ENCODE measurements around the gene PDHX.

Gene PDHX

DNA sequence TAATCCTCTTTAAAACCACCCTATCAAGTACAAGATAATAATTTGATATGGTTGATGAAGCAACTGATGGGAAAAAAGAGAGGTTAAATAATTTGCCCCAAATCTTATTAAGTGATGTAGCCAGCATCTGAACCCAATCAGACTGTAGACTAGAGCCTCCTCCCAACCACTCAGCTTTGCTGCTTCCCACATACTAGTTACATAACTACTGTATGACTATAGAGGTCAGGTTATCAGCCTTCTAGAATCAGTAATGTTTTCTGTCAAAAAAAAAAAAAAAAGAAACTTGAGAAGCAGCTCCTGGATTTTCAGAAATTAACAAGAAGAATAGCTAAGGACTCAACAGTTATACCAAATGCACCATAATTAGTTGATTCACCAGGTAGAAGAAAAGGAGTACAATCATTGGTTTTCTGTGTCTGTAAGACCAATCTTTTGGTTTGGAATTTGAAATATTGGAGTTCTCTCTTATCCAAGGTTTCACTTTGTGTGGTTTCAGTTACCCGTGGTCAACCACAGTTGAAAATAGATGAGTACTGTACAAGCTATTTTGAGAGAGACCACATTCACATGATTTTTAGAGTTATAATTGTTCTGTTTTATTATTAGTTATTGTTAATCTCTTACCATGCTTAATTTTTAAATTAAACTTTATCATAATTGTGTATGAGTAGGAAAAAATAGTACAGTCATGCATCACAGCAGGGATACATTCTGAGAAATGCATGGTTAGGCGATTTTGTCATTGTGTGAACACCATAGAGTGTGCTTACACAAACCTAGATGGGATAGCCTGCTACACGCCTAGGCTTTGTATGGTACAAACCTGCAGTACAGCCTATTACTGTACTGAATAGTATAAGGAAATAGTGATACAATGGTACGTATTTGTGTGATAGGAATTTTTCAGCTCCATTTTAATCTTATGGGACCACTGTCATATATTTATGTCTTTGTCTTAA, 72.2 kb downstream of the PDHX start:
- DNase-seq (ENCODE audit: low read depth, low spot score): no peak

GRCh38 chr11:34990916-34991315, 74.5 kb downstream of the PDHX start:
- DNase-seq (ENCODE audit: low read depth, low spot score): no peak

GRCh38 chr11:34994854-34995253, 78.4 kb downstream of the PDHX start:
- DNase-seq (ENCODE audit: low read depth, low spot score): no peak

DNA sequence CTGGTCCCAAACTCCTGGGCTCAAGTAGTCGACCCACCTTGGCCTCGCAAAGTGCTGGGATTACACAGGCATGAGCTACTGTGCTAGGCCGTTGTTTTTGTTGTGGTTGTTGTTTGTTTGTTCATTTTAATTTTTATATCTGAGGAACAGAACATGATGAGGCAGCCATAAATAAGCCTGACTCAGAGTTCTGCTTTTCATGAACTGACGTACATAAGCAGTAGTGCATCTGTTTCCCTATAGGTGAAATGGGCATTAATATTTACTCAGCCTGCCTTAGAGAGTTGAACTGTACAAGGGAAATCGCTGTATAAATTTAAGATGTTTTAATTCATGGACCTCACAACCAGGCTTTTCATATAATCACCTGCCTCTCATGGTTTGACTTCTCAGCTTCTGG, 80.5 kb downstream of the PDHX start:
- no peak for DNase-seq (ENCODE audit: low read depth, low spot score)

DNA sequence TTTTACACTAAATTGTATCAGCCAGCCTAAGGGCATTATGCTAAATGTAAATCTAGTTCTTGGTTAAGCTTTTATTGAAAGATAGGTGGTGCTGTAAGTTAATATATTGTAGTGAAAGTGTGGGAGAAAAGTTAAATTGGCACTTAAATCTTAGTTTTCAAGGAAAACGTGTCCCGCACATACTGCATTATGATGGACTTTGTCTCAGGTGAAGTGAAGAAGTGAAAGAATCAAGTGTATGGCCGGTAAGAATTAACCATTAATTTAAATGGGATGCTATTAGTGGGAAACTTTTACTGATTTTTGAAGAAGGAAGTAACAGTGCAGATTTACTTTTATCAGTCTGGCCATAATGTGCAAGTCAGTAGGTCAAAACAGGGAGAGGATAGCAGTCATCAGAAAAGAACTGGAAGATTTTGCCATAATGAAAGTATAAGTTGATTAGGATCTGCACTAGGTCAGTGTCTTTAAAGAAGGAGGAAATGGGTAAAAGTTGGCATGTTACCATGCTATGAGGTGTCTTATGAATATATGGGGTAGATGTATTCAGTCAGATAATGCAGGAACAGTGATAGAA, 81.6 kb downstream of the PDHX start:
- DNase-seq (ENCODE audit: low read depth, low spot score): no peak

- DNase-seq (ENCODE audit: low read depth, low spot score): no peak
Measured at GRCh38 chr11:34999453-34999852, 83.0 kb downstream of the PDHX start.

GRCh38 chr11:35003186-35003585, 86.8 kb downstream of the PDHX start:
- no peak for DNase-seq (ENCODE audit: low read depth, low spot score)

DNA sequence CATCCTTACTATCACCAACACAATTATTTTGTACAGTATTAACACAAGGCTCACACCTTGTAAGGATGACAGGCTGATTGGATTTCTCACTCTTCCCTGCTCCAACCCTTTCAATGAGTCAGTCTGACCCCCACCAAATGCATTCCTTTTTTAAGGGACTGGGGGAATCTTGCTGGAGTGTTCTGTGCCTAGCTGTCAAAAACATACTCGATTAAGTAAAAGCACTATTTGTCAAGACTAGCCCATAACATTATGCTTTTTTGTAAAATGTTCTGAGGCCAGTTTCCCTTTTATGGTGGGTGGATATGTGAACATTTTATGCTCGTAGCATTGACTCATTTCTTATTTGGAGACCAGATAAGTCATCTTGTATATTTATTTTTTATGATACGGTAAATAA, 87.2 kb downstream of the PDHX start:
- DNase-seq (ENCODE audit: low read depth, low spot score): no peak

- DNase-seq (ENCODE audit: low read depth, low spot score): no peak
Measured at GRCh38 chr11:35005141-35005780, 88.8 kb downstream of the PDHX start.

DNA sequence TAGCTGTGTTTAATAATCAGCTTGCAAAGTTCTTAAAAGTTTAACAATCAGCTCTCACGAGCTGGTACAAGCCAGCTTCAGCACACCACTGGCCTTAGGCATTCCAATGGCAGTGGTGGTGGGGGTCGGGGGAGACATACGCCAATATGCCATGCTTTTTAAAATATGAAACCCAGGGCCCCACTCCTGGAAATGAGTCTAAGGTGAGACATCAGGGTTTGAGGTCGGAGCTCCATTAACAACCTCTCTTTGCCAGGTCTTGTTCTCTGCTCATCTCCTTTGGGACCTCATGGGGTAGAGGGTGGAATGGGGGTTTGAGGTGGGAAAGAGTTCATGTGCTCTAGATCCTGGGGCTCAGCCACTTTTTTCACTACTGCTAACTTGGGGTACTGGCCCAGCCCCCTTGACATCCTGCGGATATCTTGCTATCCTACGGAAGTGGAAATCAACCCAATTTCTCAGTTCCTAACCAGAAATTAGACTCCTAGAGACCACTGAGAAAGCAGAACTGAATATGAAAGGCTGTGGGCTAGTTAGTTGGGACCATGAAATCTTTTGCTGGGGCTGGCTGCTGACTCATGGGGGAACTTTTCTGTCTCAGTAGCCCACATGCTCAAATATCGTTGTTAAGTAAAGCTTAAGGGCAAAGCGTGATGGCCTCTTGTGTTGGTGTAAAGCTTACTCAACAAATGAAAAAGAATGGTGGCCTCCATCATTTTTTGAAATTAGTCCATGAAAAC, 90.1 kb downstream of the PDHX start:
- peak; percentile 8 for DNase-seq (ENCODE audit: low read depth, low spot score)

DNA sequence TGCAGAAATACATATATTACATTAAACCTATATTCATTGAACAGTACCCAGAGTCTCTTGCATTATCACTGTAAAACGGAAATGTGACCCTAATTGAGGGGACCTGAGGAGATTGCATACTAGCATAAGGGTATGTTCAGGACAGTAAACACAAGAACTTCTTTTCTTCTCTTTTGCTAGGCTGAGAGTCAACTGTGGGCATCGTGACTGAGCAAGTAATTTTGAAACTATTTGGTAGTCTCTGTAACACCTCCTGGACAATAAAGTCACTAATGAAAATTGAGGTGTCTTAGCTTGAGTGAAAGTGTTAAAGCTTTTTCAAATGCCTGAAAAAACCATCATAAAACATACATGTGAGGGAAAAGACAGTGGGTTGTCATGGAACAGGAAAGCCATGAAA, 90.9 kb downstream of the PDHX start:
- no peak for DNase-seq (ENCODE audit: low read depth, low spot score)

- no peak for DNase-seq (ENCODE audit: low read depth, low spot score)
Measured at GRCh38 chr11:35009191-35009943, 92.9 kb downstream of the PDHX start.

DNA sequence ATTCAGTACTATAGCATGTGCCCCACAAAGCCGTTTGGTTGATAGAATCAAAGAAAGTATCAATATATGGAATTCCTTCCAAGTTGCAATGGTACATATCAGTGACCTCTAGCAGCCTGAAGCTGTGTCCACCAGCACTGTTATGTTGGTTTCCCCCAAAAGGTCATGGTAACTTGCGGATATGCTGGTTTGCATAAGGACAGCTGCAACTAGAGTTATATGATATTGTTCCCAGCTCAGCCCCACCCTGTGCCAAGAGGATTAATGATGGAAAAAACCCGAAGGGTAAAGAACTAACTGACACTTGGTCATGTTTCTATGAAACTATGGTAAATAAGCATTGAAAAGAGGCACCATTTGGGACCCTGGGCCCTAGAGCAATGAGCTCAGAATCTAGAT, 93.5 kb downstream of the PDHX start:
- no peak for DNase-seq (ENCODE audit: low read depth, low spot score)

DNA sequence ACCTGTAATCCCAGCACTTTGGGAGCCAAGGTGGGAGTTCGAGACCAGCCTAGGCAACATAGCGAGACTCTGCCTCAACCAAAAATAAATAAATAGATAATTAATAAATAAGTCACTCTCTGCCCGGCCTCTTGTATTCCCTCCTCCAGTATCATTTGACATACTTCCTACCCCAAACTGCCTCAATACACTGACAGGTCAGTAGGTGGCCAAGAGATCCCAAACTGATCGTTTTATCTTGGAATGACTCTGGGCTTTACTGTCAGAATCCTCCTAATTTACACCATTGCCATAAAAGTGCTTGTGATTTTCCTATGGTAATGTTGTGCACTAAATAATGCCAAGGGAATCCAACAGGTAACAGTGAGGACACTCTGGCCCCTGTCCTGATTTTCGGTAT, 94.2 kb downstream of the PDHX start:
- DNase-seq (ENCODE audit: low read depth, low spot score): no peak

DNA sequence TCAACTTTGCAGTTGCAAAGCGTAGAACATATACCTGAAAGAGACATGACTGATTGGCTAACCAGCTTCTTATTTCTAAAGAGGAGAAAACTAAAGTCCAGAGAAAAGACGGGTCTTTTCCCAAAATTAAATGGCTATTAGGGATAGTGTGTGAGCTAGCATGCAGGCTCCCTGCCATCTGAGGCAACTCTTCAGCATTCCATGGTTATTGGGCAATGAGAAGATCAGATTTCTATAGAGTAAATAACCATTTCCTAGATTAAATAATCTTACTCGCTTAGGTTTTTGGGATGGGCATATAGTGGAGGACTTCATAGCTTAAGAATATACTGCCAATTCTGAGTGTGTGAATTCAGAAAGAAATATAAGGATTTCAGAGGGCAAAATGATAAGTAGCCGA, 95.0 kb downstream of the PDHX start:
- no peak for DNase-seq (ENCODE audit: low read depth, low spot score)

DNA sequence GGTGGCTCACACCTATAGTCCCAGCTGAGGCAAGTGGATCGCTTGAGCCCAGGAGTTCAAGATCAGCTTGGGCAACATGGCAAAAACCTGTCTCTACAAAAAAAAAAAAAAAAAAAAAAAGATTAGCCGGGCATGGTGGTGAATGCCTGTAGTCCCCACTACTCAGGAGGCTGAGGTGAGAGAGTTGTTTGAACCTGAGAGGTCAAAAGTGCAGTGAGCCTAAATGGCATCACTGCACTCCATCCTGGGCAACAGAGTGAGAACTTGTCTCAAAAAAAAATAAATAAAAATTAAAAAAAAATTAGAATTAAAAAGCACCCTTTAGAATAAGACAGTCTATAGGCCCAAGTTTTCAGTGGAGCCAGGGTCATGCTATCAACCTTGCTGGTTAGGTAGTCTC, 95.5 kb downstream of the PDHX start:
- no peak for DNase-seq (ENCODE audit: low read depth, low spot score)

- no peak for DNase-seq (ENCODE audit: low read depth, low spot score)
Measured at GRCh38 chr11:35012467-35013191, 96.2 kb downstream of the PDHX start.

DNA sequence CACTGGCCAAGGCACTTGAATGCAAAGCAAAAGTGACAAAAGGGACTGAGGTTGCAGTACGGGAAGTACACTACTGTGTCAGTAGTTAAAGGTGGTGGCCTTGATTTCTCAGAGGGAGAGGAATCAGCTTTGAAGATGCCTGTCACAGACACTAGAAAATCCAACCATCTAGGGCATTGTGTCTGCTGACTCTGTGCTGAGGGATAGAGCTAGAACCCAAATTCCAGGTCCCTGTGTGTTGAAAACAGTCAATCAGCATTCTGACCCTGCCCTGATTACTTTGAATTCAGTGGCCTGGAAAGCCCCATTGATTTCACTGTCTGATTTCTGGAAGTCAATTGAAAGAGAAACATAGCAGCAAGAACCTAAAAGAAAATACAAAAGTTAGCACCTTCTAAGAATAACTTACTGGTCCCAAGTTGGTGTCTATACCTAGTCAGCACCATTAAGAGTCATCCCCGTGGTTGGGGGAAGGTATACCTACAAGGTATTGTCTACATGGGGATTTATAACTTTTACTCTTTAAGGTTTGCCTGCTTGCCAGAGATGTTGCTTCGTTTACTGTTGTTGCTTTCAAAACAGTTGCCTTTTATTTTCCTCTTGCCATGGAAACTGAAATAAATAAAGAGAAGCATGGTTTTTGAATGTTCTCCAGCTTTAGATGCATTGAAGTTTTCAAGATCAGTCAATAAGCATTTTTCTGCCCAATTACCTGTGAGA, 97.3 kb downstream of the PDHX start:
- no peak for DNase-seq (ENCODE audit: low read depth, low spot score)

DNA sequence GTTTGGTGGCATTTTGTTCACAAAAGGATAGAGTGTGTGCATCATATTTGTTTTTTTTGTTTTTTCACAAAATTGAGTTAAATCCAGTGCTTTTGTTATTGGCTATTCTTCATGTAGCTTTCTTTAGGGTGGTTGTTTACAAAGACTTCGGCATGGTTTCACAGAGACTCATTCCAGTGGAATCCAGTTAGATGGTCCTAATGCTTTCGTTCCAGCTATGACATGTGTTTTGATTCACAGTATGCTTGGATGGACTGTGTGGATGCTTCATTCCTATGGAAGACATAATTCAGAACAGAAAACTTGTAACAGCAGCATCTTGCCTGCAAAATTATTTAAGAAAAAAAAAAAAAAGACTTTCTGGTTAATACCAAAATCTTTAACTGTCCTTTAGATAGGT, 97.9 kb downstream of the PDHX start:
- no peak for DNase-seq (ENCODE audit: low read depth, low spot score)

Data from activated CD4-positive, CD25-positive, alpha-beta regulatory T cell treated with anti-CD3 and anti-CD28 coated beads, Interleukin-2, amount 50 U/mL, for 16 hours (primary cell).